Natural killer cell (primary cell): ENCODE measurements around the gene KRTAP10-6. TPM values are rescaled to one million over a fixed set of nuclear protein-coding genes. Genes with fewer than 3 reads are reported as not detected.
"Not testable (repeated sequence)": the region's sequence is repeated elsewhere in the genome, so short reads cannot be mapped to it uniquely, and the experiment has no call there.

Experiments used
- ATAC-seq, 3 donors: fragments of 150-1000 bp in 2 of 3; fragments of 200-7000 bp in 1 of 3; cut with Tn5 transposase; 1 replicate in 1 of 3; 2 replicates in 2 of 3; pipeline ENCODE4 v1.10.0; 2021; ENCODE audit warnings: mild to moderate bottlenecking in 2 of 3, moderate library complexity in 2 of 3
- DNase-seq, 2 donors: peaks; one replicate each; pipeline versions ENCODE4 v3.0.0 to v3.0.0-alpha.2; 2013 to 2021; ENCODE audit warnings: mixed read lengths in 1 of 2
- H3K27ac ChIP-seq: one replicate; pipeline ENCODE4 v1.5.1; 2013; ENCODE audit warnings: mild to moderate bottlenecking, low read length
- H3K27me3 ChIP-seq: one replicate; pipeline ENCODE4 v1.6.1; 2013; ENCODE audit warnings: low read length; ENCODE audit not compliant: control insufficient read depth, insufficient read depth
- H3K36me3 ChIP-seq: one replicate; pipeline ENCODE4 v1.6.1; 2013; ENCODE audit warnings: low read length; ENCODE audit not compliant: control insufficient read depth, insufficient read depth
- H3K4me1 ChIP-seq: one replicate; pipeline ENCODE4 v1.6.1; 2013; ENCODE audit warnings: low read length; ENCODE audit not compliant: control insufficient read depth, insufficient read depth
- H3K4me3 ChIP-seq: one replicate; pipeline ENCODE4 v1.5.1; 2013; ENCODE audit warnings: low read length
- H3K9me3 ChIP-seq: one replicate; pipeline ENCODE4 v1.6.1; 2013; ENCODE audit warnings: low read length; ENCODE audit not compliant: control insufficient read depth, insufficient read depth
- H3K27ac Mint-ChIP-seq, 2 donors: one replicate each; pipeline ENCODE4 v1.8.0; 2022; ENCODE audit warnings: mild to moderate bottlenecking in 2 of 2, mixed read lengths in 2 of 2, moderate library complexity in 1 of 2
- H3K27me3 Mint-ChIP-seq, 2 donors: one replicate each; pipeline ENCODE4 v1.8.0; 2022; ENCODE audit warnings: low read depth in 2 of 2, mixed read lengths in 2 of 2
- H3K36me3 Mint-ChIP-seq: one replicate; pipeline ENCODE4 v1.8.0; 2022; ENCODE audit warnings: mixed read lengths
- H3K4me1 Mint-ChIP-seq, 2 donors: one replicate each; pipeline ENCODE4 v1.8.0; 2022; ENCODE audit warnings: mixed read lengths in 2 of 2
- H3K4me3 Mint-ChIP-seq: one replicate; pipeline ENCODE4 v1.8.0; 2022; ENCODE audit warnings: mild to moderate bottlenecking, moderate library complexity, mixed read lengths
- H3K9me3 Mint-ChIP-seq, 2 donors: one replicate each; pipeline ENCODE4 v1.8.0; 2022; ENCODE audit warnings: mixed read lengths in 2 of 2
- WGBS: methylation state at CpG from one replicate; pipeline ENCODE4 v1.1.7; 2013; ENCODE audit warnings: missing lambda C conversion rate; ENCODE audit not compliant: insufficient coverage; 5-methylcytosine and 5-hydroxymethylcytosine counted together
- intact Hi-C: fragments of 100-400 bp; cut with micrococcal nuclease; formaldehyde crosslinking; loops from one replicate; pipeline ENCODE4 v1.14.2; 2022
- total RNA-seq, 4 donors: library from RNA; stranded (reverse); fragments of 120-200 nt in 1 of 4; gene quantifications; one replicate each; pipeline versions ENCODE4 v1.2.3 to v1.2.4, GENCODE V29; 2013 to 2022
- TF ChIP-seq, protein P1 (sequence below): fragments of 200-600 bp; IDR thresholded peaks from one replicate; pipeline ENCODE4 v1.8.0; 2022; ENCODE audit warnings: antibody characterized with exemption

KRTAP10-6 gene
- total RNA-seq, 3 donors from 2014 or later (not counting 1 experiment from before 2014, with no cell fraction given), result not detected

GRCh38 chr21:44601596-44602462 is 9.5 kb upstream of the KRTAP10-6 start:
- Histone ChIP-seq H3K36me3 (no peaks in the 10 kb centered on the region), H3K9me3 (no peaks in the 10 kb centered on the region), H3K27me3 (no peaks in the 10 kb centered on the region), H3K4me1 (no peaks in the 10 kb centered on the region), H3K4me3 (no peak overlapping the region), H3K27ac (no peak overlapping the region)
- Mint-ChIP-seq H3K4me3 (no peak overlapping the region), H3K27ac (no peak overlapping the region), H3K4me1 (no peaks in the 10 kb centered on the region), H3K9me3 (peaks cover 2 to 3% of the 10 kb centered on the region in 2 donors), H3K36me3 (no peaks in the 10 kb centered on the region), H3K27me3 (peaks cover 20 to 34% of the 10 kb centered on the region in 2 donors)
- TF ChIP-seq, protein P1, sequence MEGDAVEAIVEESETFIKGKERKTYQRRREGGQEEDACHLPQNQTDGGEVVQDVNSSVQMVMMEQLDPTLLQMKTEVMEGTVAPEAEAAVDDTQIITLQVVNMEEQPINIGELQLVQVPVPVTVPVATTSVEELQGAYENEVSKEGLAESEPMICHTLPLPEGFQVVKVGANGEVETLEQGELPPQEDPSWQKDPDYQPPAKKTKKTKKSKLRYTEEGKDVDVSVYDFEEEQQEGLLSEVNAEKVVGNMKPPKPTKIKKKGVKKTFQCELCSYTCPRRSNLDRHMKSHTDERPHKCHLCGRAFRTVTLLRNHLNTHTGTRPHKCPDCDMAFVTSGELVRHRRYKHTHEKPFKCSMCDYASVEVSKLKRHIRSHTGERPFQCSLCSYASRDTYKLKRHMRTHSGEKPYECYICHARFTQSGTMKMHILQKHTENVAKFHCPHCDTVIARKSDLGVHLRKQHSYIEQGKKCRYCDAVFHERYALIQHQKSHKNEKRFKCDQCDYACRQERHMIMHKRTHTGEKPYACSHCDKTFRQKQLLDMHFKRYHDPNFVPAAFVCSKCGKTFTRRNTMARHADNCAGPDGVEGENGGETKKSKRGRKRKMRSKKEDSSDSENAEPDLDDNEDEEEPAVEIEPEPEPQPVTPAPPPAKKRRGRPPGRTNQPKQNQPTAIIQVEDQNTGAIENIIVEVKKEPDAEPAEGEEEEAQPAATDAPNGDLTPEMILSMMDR, result no peak
- no peak for ATAC-seq
- intact Hi-C loops, result no loop called here
- WGBS, result 84% methylated on average over 23 of the region's 23 CpGs
- DNase-seq, result no peak

- WGBS, result 87% methylated on average over 10 of the region's 10 CpGs
- H3K36me3 ChIP-seq, H3K27ac Mint-ChIP-seq, H3K4me3 Mint-ChIP-seq, intact Hi-C loops, H3K4me1 ChIP-seq, H3K27ac ChIP-seq, H3K4me1 Mint-ChIP-seq, H3K9me3 Mint-ChIP-seq, DNase-seq, H3K36me3 Mint-ChIP-seq, H3K27me3 ChIP-seq, H3K9me3 ChIP-seq, H3K4me3 ChIP-seq, ATAC-seq: not testable (repeated sequence)
- H3K27me3 Mint-ChIP-seq, result peaks cover 17 to 27% of the 10 kb centered on the region in 2 donors
Measured at GRCh38 chr21:44601091-44601490, 8.8 kb upstream of the KRTAP10-6 start.

GRCh38 chr21:44600118-44600978 is 8.0 kb upstream of the KRTAP10-6 start, which contains the start of gene KRTAP10-7:
KRTAP10-7 (plus strand) TSS chr21:44600597; CDS start chr21:44600622, 25 bp downstream.
- H3K9me3 ChIP-seq, H3K4me1 Mint-ChIP-seq, ATAC-seq, H3K36me3 ChIP-seq, DNase-seq, H3K27ac Mint-ChIP-seq, H3K27me3 ChIP-seq, H3K9me3 Mint-ChIP-seq, H3K27ac ChIP-seq, H3K4me3 ChIP-seq, H3K36me3 Mint-ChIP-seq, intact Hi-C loops, H3K4me1 ChIP-seq, H3K4me3 Mint-ChIP-seq: not testable (repeated sequence)
- peaks cover 13 to 20% of the 10 kb centered on the region in 2 donors for H3K27me3 Mint-ChIP-seq
- 87% methylated on average over 23 of the region's 23 CpGs for WGBS

- peaks cover 2 to 3% of the 10 kb centered on the region in 2 donors for H3K9me3 Mint-ChIP-seq
Measured at GRCh38 chr21:44599264-44600029, 7.1 kb upstream of the KRTAP10-6 start.

More at GRCh38 chr21:44599264-44600029, 7.1 kb upstream of the KRTAP10-6 start:
- Histone ChIP-seq H3K27me3 (no peaks in the 10 kb centered on the region), H3K36me3 (no peaks in the 10 kb centered on the region), H3K4me1 (no peaks in the 10 kb centered on the region), H3K4me3 (no peak overlapping the region), H3K9me3 (no peaks in the 10 kb centered on the region), H3K27ac (no peak overlapping the region)
- WGBS, result 83% methylated on average over 8 of the region's 8 CpGs
- TF ChIP-seq, protein P1, result no peak
- DNase-seq (no peak), ATAC-seq (no peak)
- Mint-ChIP-seq H3K27ac (no peak overlapping the region), H3K36me3 (no peaks in the 10 kb centered on the region), H3K4me3 (no peak overlapping the region), H3K4me1 (no peaks in the 10 kb centered on the region), H3K27me3 (peaks cover 11 to 13% of the 10 kb centered on the region in 2 donors)
- intact Hi-C loops, result no loop called here
